Ishikawa (cell line): ENCODE data around the gene THAP10.

Source experiments
- CEBPB ChIP-seq: IDR thresholded peaks from 2 replicates; pipeline ENCODE4 v1.6.1; 2012
- CREB1 ChIP-seq: IDR thresholded peaks from 2 replicates; pipeline ENCODE4 v1.6.1; 2012; ENCODE audit warnings: low read depth
- EGR1 ChIP-seq: IDR thresholded peaks from 2 replicates; pipeline ENCODE4 v1.6.1; 2012
- EP300 ChIP-seq: IDR thresholded peaks from 2 replicates; pipeline ENCODE4 v1.6.1; 2012; ENCODE audit warnings: borderline replicate concordance
- FOXM1 ChIP-seq: IDR thresholded peaks from 2 replicates; pipeline ENCODE4 v1.6.1; 2012; ENCODE audit warnings: low read depth, borderline replicate concordance
- MAX ChIP-seq: IDR thresholded peaks from 2 replicates; pipeline ENCODE4 v1.6.1; 2012
- NFIC ChIP-seq: IDR thresholded peaks from 2 replicates; pipeline ENCODE4 v1.6.1; 2012
- RAD21 ChIP-seq: IDR thresholded peaks from 2 replicates; pipeline ENCODE4 v1.6.1; 2012; ENCODE audit warnings: low read depth
- TAF1 ChIP-seq: IDR thresholded peaks from 2 replicates; pipeline ENCODE4 v1.6.1; 2012; ENCODE audit warnings: low read depth, mild to moderate bottlenecking
- TCF12 ChIP-seq: IDR thresholded peaks from 2 replicates; pipeline ENCODE4 v1.6.1; 2012; ENCODE audit warnings: low read depth
- TEAD4 ChIP-seq: IDR thresholded peaks from 2 replicates; pipeline ENCODE4 v1.6.1; 2012
- YY1 ChIP-seq: IDR thresholded peaks from 2 replicates; pipeline ENCODE4 v1.6.1; 2012; ENCODE audit warnings: low read depth
- ZBTB7A ChIP-seq: IDR thresholded peaks from 2 replicates; pipeline ENCODE4 v1.6.1; 2012; ENCODE audit warnings: low read depth
- TF ChIP-seq, protein P1 (sequence below): IDR thresholded peaks from 2 replicates; pipeline ENCODE4 v1.6.1; 2012
- TF ChIP-seq, protein P2 (sequence below): IDR thresholded peaks from 2 replicates; pipeline ENCODE4 v1.6.1; 2012; ENCODE audit warnings: low read depth, mild to moderate bottlenecking

Gene THAP10

DNA sequence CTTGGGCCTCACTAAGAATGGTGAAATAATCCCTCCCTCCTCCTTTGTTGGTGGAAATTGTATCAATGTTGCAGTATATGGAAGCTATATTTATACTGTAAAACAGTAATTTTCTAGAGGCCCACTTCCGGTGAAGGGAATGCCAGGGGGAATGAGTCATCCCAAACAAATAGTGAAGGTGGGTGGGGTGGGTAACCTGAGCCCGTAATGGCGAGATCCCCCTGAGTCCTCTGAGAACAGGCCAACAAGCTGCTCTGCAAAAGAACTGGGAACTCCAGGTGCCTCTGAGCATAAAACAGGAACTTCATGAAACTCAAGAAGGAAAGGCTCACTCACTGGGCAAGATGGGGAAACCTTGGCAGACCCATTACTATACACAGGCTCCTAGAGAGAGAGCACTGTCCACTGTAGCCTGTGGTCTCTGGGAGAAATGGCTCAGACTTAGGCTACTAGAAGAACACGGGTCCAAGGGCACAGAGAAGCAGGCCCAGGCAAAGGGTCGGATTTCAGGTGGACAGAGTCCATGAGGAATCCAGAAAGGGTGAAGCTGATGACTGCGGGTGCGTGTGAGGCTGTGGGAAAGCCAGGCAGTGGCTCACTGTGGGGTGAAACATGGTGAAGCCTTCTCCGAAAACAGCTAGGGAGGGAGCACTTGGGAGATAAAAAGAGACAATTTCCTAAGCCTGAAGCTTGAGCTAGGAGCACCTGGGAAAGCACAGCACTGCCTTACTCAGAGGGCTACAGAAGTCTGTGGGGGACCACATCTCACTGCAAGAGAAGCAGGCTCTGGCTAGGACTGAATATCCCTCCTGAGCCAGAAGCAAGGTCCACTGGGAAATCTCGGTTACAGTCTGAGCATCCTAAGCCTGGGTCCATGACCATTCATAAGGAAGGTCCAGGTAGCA, 58.1 kb downstream of the THAP10 start:
- TF ChIP-seq TEAD4 (peak; percentile 93), EGR1 (no peak), CREB1 (no peak), MAX (no peak), TCF12 (peak; percentile 87), FOXM1 (peak; percentile 61; the same call in 1 of the 2 replicates), NFIC (no peak; the same call in 1 of the 2 replicates), CEBPB (peak; percentile 52; the same call in 1 of the 2 replicates), YY1 (peak; percentile 79), RAD21 (no peak; the same call in 1 of the 2 replicates), EP300 (peak; percentile 89), TAF1 (peak; percentile 22; the same call in 1 of the 2 replicates), ZBTB7A (no peak)
- TF ChIP-seq, protein P1, sequence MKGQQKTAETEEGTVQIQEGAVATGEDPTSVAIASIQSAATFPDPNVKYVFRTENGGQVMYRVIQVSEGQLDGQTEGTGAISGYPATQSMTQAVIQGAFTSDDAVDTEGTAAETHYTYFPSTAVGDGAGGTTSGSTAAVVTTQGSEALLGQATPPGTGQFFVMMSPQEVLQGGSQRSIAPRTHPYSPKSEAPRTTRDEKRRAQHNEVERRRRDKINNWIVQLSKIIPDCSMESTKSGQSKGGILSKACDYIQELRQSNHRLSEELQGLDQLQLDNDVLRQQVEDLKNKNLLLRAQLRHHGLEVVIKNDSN = no peak
- TF ChIP-seq, protein P2, sequence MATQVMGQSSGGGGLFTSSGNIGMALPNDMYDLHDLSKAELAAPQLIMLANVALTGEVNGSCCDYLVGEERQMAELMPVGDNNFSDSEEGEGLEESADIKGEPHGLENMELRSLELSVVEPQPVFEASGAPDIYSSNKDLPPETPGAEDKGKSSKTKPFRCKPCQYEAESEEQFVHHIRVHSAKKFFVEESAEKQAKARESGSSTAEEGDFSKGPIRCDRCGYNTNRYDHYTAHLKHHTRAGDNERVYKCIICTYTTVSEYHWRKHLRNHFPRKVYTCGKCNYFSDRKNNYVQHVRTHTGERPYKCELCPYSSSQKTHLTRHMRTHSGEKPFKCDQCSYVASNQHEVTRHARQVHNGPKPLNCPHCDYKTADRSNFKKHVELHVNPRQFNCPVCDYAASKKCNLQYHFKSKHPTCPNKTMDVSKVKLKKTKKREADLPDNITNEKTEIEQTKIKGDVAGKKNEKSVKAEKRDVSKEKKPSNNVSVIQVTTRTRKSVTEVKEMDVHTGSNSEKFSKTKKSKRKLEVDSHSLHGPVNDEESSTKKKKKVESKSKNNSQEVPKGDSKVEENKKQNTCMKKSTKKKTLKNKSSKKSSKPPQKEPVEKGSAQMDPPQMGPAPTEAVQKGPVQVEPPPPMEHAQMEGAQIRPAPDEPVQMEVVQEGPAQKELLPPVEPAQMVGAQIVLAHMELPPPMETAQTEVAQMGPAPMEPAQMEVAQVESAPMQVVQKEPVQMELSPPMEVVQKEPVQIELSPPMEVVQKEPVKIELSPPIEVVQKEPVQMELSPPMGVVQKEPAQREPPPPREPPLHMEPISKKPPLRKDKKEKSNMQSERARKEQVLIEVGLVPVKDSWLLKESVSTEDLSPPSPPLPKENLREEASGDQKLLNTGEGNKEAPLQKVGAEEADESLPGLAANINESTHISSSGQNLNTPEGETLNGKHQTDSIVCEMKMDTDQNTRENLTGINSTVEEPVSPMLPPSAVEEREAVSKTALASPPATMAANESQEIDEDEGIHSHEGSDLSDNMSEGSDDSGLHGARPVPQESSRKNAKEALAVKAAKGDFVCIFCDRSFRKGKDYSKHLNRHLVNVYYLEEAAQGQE = no peak

GRCh38 chr15:70833422-70833821, 58.8 kb downstream of the THAP10 start:
- TF ChIP-seq, protein P1 = no peak
- TF ChIP-seq NFIC = no peak
- no peak for TF ChIP-seq CREB1
- no peak for TF ChIP-seq MAX
- TF ChIP-seq, protein P2 = no peak
- TF ChIP-seq TAF1 = no peak
- TF ChIP-seq EGR1 = no peak
- TF ChIP-seq CEBPB = no peak
- no peak for TF ChIP-seq TEAD4
- no peak for TF ChIP-seq ZBTB7A
- no peak for TF ChIP-seq YY1
- no peak for TF ChIP-seq EP300
- TF ChIP-seq RAD21 = no peak
- TF ChIP-seq FOXM1 = no peak
- TF ChIP-seq TCF12 = no peak

DNA sequence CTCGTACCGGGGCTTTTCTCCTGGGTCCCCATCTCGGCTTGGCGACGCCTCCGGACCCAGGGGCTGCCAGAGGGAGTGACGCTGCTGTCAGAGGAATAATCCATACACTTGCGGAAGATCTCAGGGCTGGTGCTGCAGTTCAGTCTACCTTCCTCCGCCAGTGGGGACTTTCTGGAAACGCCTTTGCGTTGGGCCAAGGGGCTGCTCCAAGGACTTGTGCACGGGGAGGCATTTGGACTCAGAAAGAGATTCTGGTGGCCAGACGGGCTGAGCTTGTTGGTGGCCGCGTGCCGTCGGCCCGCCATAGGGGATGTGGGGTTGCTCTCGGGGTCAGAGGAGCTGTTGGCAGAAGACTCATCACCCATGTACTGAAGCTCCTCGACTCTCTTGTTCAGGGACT, 60.1 kb downstream of the THAP10 start:
- no peak for TF ChIP-seq RAD21
- TF ChIP-seq YY1 = no peak
- no peak for TF ChIP-seq NFIC
- TF ChIP-seq, protein P2 = no peak
- TF ChIP-seq EP300 = no peak
- TF ChIP-seq CEBPB = no peak
- no peak for TF ChIP-seq TEAD4
- TF ChIP-seq MAX = no peak
- TF ChIP-seq ZBTB7A = no peak
- TF ChIP-seq, protein P1 = no peak
- TF ChIP-seq EGR1 = no peak
- TF ChIP-seq CREB1 = no peak
